Caco-2 (cell line): ENCODE data around the gene ANO6. TPM values are rescaled to one million over a fixed set of nuclear protein-coding genes. Genes with fewer than 3 reads are reported as not detected.
A peak's percentile ranks its signal among the peaks of the same experiment; 100 is the strongest.

Experiments
- BruUV-seq: library from RNA; stranded (reverse); fragments of 400-500 nt; replicated peaks from 2 replicates; lab custom pipeline; 2021; lab: Mats Ljungman, UMichigan
- CTCF ChIA-PET: fragments of 300-600 bp; sonication (Branson Sonifier 250); formaldehyde crosslinking; loops from one replicate; lab custom pipeline; 2022; ENCODE audit warnings: antibody characterized with exemption; lab: Charles Lee
- POLR2A ChIA-PET: fragments of 300-600 bp; sonication (Branson Sonifier 250); formaldehyde crosslinking; loops from one replicate; lab custom pipeline; 2022; ENCODE audit warnings: antibody characterized with exemption; lab: Charles Lee
- DNase-seq, 2 experiments: peaks; one replicate each; pipeline versions ENCODE4 v3.0.0 to v3.0.0-alpha.2; 2020 to 2022
- H3K27me3 ChIP-seq: replicated peaks from 2 replicates; pipeline ENCODE4 v1.6.0; 2011; ENCODE audit warnings: low read length; ENCODE audit not compliant: control insufficient read depth, insufficient read depth
- H3K36me3 ChIP-seq: 2 replicates; pipeline ENCODE4 v1.5.1; 2011; ENCODE audit warnings: low read length; ENCODE audit not compliant: control insufficient read depth, insufficient read depth
- H3K4me1 ChIP-seq: fragments of 250-450 bp; sonication (Bioruptor Pico); 2 replicates; pipeline ENCODE4 v1.5.1; 2020; ENCODE audit warnings: mild to moderate bottlenecking
- H3K4me3 ChIP-seq: 2 replicates; pipeline ENCODE4 v1.5.1; 2011; ENCODE audit warnings: low read depth, mild to moderate bottlenecking, control low read depth, low read length
- H3K9me3 ChIP-seq: fragments of 250-450 bp; sonication (Bioruptor Pico); 2 replicates; pipeline ENCODE4 v1.5.1; 2020; ENCODE audit warnings: mild to moderate bottlenecking, moderate library complexity
- H3K27ac Mint-ChIP-seq: one replicate; pipeline ENCODE4 v1.8.0; 2022; ENCODE audit warnings: mixed read lengths; ENCODE audit not compliant: unreplicated experiment
- H3K27me3 Mint-ChIP-seq: one replicate; pipeline ENCODE4 v1.8.0; 2022; ENCODE audit warnings: mixed read lengths; ENCODE audit not compliant: insufficient read depth, unreplicated experiment
- H3K36me3 Mint-ChIP-seq: one replicate; pipeline ENCODE4 v1.8.0; 2022; ENCODE audit warnings: mild to moderate bottlenecking, mixed read lengths; ENCODE audit not compliant: insufficient read depth, unreplicated experiment
- H3K4me1 Mint-ChIP-seq: one replicate; pipeline ENCODE4 v1.8.0; 2022; ENCODE audit warnings: low read depth, mixed read lengths; ENCODE audit not compliant: unreplicated experiment
- H3K4me3 Mint-ChIP-seq: one replicate; pipeline ENCODE4 v1.8.0; 2022; ENCODE audit warnings: mild to moderate bottlenecking, moderate library complexity, mixed read lengths; ENCODE audit not compliant: unreplicated experiment
- H3K9me3 Mint-ChIP-seq: one replicate; pipeline ENCODE4 v1.8.0; 2022; ENCODE audit warnings: mixed read lengths; ENCODE audit not compliant: unreplicated experiment
- intact Hi-C: fragments of 100-400 bp; cut with micrococcal nuclease; formaldehyde crosslinking; loops from one replicate; pipeline ENCODE4 v1.10.0; 2022; ENCODE audit not compliant: unreplicated experiment
- total RNA-seq: library from RNA; stranded (reverse); gene quantifications from 2 replicates; pipeline ENCODE4 v1.2.3, GENCODE V29; 2022
- TF ChIP-seq, protein P1 (sequence below), 2 experiments: fragments of 200-600 bp in 1 of 2; IDR thresholded peaks; 1 replicate in 1 of 2; 2 replicates in 1 of 2; pipeline versions ENCODE4 v1.5.1 to v1.8.0; 2011 to 2022; ENCODE audit warnings: antibody characterized with exemption in 1 of 2, control low read depth in 1 of 2, inconsistent platforms in 1 of 2, low read depth in 1 of 2, low read length in 1 of 2, mild to moderate bottlenecking in 1 of 2, moderate library complexity in 1 of 2; ENCODE audit not compliant: insufficient read depth in 1 of 2, severe bottlenecking in 1 of 2, unreplicated experiment in 1 of 2

The ANO6 gene
- total RNA-seq, 1 experiment from 2014 or later = 126 TPM

DNA sequence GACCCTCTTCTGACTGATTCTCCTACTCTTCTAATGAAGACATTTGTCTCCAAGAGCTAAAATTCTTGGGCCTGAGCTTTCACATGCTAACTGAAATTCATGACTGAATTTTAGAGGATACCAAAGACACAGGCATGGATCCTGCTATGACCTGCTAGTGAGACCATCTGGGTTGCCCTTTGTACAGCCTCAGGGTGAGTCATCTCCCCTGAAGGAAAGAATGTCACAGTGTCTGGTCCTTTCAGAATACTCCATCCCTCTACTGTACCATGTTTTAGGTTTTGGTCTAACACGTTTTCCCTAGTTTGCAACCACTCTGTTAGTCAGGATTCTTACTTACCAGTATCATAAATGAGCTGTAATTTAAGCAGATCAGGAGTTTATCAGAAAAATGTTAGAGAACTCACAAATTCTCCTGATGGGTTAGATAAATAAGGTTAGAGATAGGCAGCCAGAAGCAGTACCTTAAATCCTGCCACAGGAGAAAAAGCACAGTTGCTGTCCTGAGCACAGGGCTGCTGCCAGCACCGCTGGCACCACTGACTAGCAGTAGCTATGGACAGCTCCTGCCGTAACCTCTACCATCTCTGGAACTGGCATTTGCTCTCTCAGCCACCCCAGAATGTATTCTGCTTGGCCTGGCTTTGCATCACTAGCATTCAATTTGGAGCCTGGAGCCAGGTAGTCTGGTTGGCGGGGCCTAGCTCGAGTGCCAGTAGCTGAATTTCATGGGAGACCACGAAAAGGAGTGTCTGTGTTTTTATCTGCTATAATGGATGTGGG, 127.6 kb downstream of the ANO6 start:
- H3K9me3 Mint-ChIP-seq = no peaks in the 10 kb centered on the region
- H3K4me3 Mint-ChIP-seq = peak overlapping the region; percentile 8
- no peaks in the 10 kb centered on the region for H3K27me3 Mint-ChIP-seq
- H3K27me3 ChIP-seq = no peaks in the 10 kb centered on the region
- intact Hi-C loops = loop anchor here (2.0 kb wide), 3 partner anchors 45 to 127 kb away; partner anchors contain the start of gene ANO6
- H3K4me1 Mint-ChIP-seq = peaks cover 21% of the 10 kb centered on the region
- no peaks in the 10 kb centered on the region for H3K9me3 ChIP-seq
- no peak overlapping the region for H3K4me3 ChIP-seq
- peak; percentile 47 to 53 for DNase-seq
- TF ChIP-seq, protein P1, sequence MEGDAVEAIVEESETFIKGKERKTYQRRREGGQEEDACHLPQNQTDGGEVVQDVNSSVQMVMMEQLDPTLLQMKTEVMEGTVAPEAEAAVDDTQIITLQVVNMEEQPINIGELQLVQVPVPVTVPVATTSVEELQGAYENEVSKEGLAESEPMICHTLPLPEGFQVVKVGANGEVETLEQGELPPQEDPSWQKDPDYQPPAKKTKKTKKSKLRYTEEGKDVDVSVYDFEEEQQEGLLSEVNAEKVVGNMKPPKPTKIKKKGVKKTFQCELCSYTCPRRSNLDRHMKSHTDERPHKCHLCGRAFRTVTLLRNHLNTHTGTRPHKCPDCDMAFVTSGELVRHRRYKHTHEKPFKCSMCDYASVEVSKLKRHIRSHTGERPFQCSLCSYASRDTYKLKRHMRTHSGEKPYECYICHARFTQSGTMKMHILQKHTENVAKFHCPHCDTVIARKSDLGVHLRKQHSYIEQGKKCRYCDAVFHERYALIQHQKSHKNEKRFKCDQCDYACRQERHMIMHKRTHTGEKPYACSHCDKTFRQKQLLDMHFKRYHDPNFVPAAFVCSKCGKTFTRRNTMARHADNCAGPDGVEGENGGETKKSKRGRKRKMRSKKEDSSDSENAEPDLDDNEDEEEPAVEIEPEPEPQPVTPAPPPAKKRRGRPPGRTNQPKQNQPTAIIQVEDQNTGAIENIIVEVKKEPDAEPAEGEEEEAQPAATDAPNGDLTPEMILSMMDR (IDR thresholded peaks at IDR 0.05; ENCODE audit: insufficient read depth in 1 of 2, low read depth in 1 of 2, low read length in 1 of 2, severe bottlenecking in 1 of 2, unreplicated experiment in 1 of 2) = no peak
- H3K27ac Mint-ChIP-seq = peak overlapping the region; percentile 45
- BruUV-seq = no TSS peak
- H3K36me3 Mint-ChIP-seq = peaks cover 49% of the 10 kb centered on the region
- POLR2A ChIA-PET = no interaction called here
- H3K36me3 ChIP-seq = no peaks in the 10 kb centered on the region; the same call in 1 of the 2 replicates
- H3K4me1 ChIP-seq = peaks cover 28% of the 10 kb centered on the region
- CTCF ChIA-PET = interaction anchor here (0.5 kb wide), 1 partner anchor 399 kb away, joined by 3 read pairs; no protein-coding TSS in a partner anchor

DNA sequence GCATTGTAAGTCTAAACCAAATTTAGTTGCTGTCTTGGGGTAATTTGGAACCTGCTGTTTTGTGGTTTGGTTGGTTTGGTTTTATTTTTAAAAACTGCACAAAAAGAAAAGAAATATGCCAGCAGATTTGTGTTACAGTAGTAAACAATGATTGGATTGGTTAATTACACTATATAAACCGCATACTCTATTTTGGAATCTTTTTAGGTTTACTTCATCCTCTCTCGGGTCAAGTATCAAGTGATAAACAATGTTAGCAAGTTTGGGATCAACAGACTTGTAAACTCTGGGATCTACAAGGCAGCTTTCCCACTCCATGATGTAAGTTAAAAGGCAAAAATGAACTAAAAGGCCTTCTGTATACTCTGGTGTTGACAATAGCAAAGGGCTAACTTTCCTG, 132.4 kb downstream of the ANO6 start:
- peaks cover 16% of the 10 kb centered on the region for H3K4me1 Mint-ChIP-seq
- no TSS peak for BruUV-seq
- no peak for DNase-seq
- intact Hi-C loops = loop anchor here (5.0 kb wide), 1 partner anchor 176 kb away; no protein-coding TSS in a partner anchor
- TF ChIP-seq, protein P1 (IDR thresholded peaks at IDR 0.05; ENCODE audit: insufficient read depth in 1 of 2, low read depth in 1 of 2, low read length in 1 of 2, severe bottlenecking in 1 of 2, unreplicated experiment in 1 of 2) = no peak
- H3K9me3 Mint-ChIP-seq = no peaks in the 10 kb centered on the region
- Histone ChIP-seq H3K4me3 (no peak overlapping the region), H3K27me3 (no peaks in the 10 kb centered on the region), H3K36me3 (0 out of 2 replicates have a peak, but pooled peaks cover 2% of the 10 kb centered on the region), H3K4me1 (peaks cover 18% of the 10 kb centered on the region), H3K9me3 (no peaks in the 10 kb centered on the region)
- peaks cover 71% of the 10 kb centered on the region for H3K36me3 Mint-ChIP-seq
- CTCF ChIA-PET = no interaction called here
- H3K27ac Mint-ChIP-seq = no peak overlapping the region
- no peak overlapping the region for H3K4me3 Mint-ChIP-seq
- POLR2A ChIA-PET = no interaction called here
- no peaks in the 10 kb centered on the region for H3K27me3 Mint-ChIP-seq

DNA sequence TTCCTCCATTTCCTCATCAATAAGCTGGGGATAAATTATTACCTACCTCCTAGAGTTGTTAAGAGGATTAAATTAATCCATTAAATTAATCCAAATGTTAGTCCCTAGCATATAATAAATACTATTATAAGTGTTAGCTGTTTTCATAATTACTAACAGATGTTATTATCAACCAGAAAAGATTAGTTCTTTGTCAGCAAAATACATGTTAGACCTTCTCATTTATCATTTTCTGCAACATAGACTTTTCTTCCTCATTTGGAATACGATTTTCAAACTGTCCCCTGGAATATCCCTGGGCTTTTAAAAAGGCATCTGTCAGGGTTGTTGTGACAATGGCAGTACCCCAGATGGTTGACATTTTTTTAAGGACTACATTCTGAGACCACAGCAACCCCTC, 133.1 kb downstream of the ANO6 start:
- CTCF ChIA-PET = no interaction called here
- no peak overlapping the region for H3K4me3 Mint-ChIP-seq

More for the DNA sequence above, 133.1 kb downstream of the ANO6 start:
- Mint-ChIP-seq H3K4me1 (peaks cover 18% of the 10 kb centered on the region), H3K36me3 (peaks cover 72% of the 10 kb centered on the region), H3K9me3 (no peaks in the 10 kb centered on the region), H3K27ac (no peak overlapping the region), H3K27me3 (no peaks in the 10 kb centered on the region)
- Histone ChIP-seq H3K36me3 (0 out of 2 replicates have a peak, but pooled peaks cover 2% of the 10 kb centered on the region), H3K4me3 (no peak overlapping the region), H3K4me1 (peaks cover 19% of the 10 kb centered on the region), H3K27me3 (no peaks in the 10 kb centered on the region), H3K9me3 (no peaks in the 10 kb centered on the region)
- TF ChIP-seq, protein P1 (IDR thresholded peaks at IDR 0.05; ENCODE audit: insufficient read depth in 1 of 2, low read depth in 1 of 2, low read length in 1 of 2, severe bottlenecking in 1 of 2, unreplicated experiment in 1 of 2) = no peak
- no TSS peak for BruUV-seq
- intact Hi-C loops = loop anchor here (5.0 kb wide), 1 partner anchor 177 kb away; no protein-coding TSS in a partner anchor
- POLR2A ChIA-PET = no interaction called here
- no peak for DNase-seq
